ENCODE results near the gene FYN. TPM values are rescaled to one million over a fixed set of nuclear protein-coding genes. Genes with fewer than 3 reads are reported as not detected.

The FYN gene
- total and polyA plus RNA-seq, 2 of the 4 experiments (the other 2 are of a cell fraction): 30.8 to 36.4 TPM

DNA sequence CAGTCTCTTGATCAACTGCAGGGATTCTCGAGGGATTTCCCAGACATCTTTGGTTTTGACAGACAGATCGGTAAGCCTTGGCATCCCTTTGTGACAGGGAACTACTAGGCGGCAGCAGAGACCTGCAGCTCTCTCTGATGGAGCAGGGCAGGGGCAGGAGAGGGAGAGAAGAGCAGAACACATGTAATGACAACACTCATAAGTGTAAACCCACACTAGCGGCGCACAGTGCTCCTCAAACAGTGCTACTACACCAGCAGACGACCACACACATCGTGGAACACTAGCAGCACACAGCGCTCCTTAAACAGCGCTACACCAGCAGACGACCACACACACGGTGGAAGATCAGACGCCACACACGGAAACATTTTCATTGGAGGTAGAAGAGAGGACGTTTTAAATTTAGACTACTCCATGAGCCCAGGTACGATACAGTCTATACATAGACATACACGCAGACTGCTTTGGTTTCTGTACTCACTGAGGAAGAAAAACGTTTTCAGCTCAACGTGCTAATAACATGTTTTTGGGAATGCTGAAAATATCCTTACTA lies 173.0 kb downstream of the FYN start:
- ChIA-PET POLR2A (ENCODE audit: unreplicated experiment) (no interaction called here), CTCF (no interaction called here)
- Histone ChIP-seq H3K4me3 (ENCODE audit: insufficient read depth, low read depth, low read length) (no peak overlapping the region), H3K27ac (ENCODE audit: insufficient read depth, low read length) (no peak overlapping the region), H4K5ac (ENCODE audit: low read depth, low read length) (no peak overlapping the region), H2AK5ac (ENCODE audit: low read depth, low read length) (no peak overlapping the region), H3K14ac (replicated peaks; ENCODE audit: low read depth, low read length) (no peak overlapping the region), H3K4ac (ENCODE audit: low read depth, low read length) (no peak overlapping the region), H2AFZ (replicated peaks; ENCODE audit: low read length, poor library complexity) (no peak overlapping the region), H2AK9ac (replicated peaks; ENCODE audit: low read depth, low read length, poor library complexity) (no peak overlapping the region), H2BK15ac (ENCODE audit: low read depth, low read length) (no peak overlapping the region), H3K4me2 (ENCODE audit: low read depth, low read length) (no peak overlapping the region), H4K91ac (ENCODE audit: insufficient read depth, low read depth, low read length) (no peak overlapping the region), H3K36me3 (ENCODE audit: control insufficient read depth, insufficient read depth, low read length) (peaks cover 20% of the 10 kb centered on the region), H3K9me3 (ENCODE audit: control insufficient read depth, insufficient read depth, low read length) (no peaks in the 10 kb centered on the region), H3K56ac (ENCODE audit: extremely low read depth, insufficient read depth, low read length) (no peak overlapping the region), H3K9ac (ENCODE audit: low read depth, low read length) (no peak overlapping the region), H3K4me1 (ENCODE audit: control insufficient read depth, insufficient read depth, low read length) (no peaks in the 10 kb centered on the region), H3K79me1 (ENCODE audit: low read depth in 1 of 2, low read length in 2 of 2) (no peaks in the 10 kb centered on the region), H2BK120ac (ENCODE audit: low read depth, low read length) (no peak overlapping the region), H3K23ac (ENCODE audit: low read depth, low read length) (no peak overlapping the region; the same call in 1 of the 2 replicates), H3K9me1 (ENCODE audit: insufficient read depth, low read length) (no peaks in the 10 kb centered on the region), H4K8ac (ENCODE audit: low read depth in 2 of 2, low read length in 2 of 2) (no peak overlapping the region), H3K27me3 (ENCODE audit: control insufficient read depth, insufficient read depth, low read length) (no peaks in the 10 kb centered on the region), H2BK5ac (ENCODE audit: low read depth, low read length, poor library complexity, severe bottlenecking) (no peak overlapping the region), H3K18ac (ENCODE audit: low read depth, low read length) (no peak overlapping the region), H4K20me1 (ENCODE audit: insufficient read depth, low read length) (no peaks in the 10 kb centered on the region), H2BK20ac (ENCODE audit: low read depth, low read length) (no peak overlapping the region)
- DNase-seq: no peak
- dilution Hi-C loops (cut with HindIII; ENCODE audit: low sequenced_read_pairs, unreplicated experiment): no loop called here
- no CpG with 5 or more reads among the region's 18 CpGs for WGBS, 2 experiments (ENCODE audit: extremely low coverage in 2 of 2, insufficient read length in 1 of 2)
- no peak for ATAC-seq (ENCODE audit: low read depth)
- TF ChIP-seq RCOR1 (IDR thresholded peaks at IDR 0.05; ENCODE audit: insufficient replicate concordance, low read length) (no peak), RAD21 (IDR thresholded peaks at IDR 0.05; ENCODE audit: low read length) (no peak), CEBPB (IDR thresholded peaks at IDR 0.05; ENCODE audit: low read depth, low read length) (no peak), FOS (IDR thresholded peaks at IDR 0.05; ENCODE audit: low read depth, low read length) (no peak), MAZ (IDR thresholded peaks at IDR 0.05; ENCODE audit: borderline replicate concordance, low read depth, low read length) (no peak), RFX5 (IDR thresholded peaks at IDR 0.05; ENCODE audit: low read depth, low read length) (no peak), MXI1 (IDR thresholded peaks at IDR 0.05; ENCODE audit: borderline replicate concordance, low read depth, low read length) (no peak), MAFK (IDR thresholded peaks at IDR 0.05; ENCODE audit: low read depth, low read length) (no peak), SMC3 (IDR thresholded peaks at IDR 0.05; ENCODE audit: low read depth, low read length) (no peak), BHLHE40 (IDR thresholded peaks at IDR 0.05; ENCODE audit: low read depth, low read length) (no peak), POLR2A (IDR thresholded peaks at IDR 0.05; ENCODE audit: low read depth, low read length) (no peak), NFE2L2 (IDR thresholded peaks at IDR 0.05; ENCODE audit: low read depth, low read length) (no peak), CHD1 (IDR thresholded peaks at IDR 0.05; ENCODE audit: low read depth, low read length) (no peak)
- TF ChIP-seq, protein P1, sequence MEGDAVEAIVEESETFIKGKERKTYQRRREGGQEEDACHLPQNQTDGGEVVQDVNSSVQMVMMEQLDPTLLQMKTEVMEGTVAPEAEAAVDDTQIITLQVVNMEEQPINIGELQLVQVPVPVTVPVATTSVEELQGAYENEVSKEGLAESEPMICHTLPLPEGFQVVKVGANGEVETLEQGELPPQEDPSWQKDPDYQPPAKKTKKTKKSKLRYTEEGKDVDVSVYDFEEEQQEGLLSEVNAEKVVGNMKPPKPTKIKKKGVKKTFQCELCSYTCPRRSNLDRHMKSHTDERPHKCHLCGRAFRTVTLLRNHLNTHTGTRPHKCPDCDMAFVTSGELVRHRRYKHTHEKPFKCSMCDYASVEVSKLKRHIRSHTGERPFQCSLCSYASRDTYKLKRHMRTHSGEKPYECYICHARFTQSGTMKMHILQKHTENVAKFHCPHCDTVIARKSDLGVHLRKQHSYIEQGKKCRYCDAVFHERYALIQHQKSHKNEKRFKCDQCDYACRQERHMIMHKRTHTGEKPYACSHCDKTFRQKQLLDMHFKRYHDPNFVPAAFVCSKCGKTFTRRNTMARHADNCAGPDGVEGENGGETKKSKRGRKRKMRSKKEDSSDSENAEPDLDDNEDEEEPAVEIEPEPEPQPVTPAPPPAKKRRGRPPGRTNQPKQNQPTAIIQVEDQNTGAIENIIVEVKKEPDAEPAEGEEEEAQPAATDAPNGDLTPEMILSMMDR (conservative IDR thresholded peaks at IDR 0.05; ENCODE audit: low read depth, low read length): no peak
- TF ChIP-seq, protein P2, sequence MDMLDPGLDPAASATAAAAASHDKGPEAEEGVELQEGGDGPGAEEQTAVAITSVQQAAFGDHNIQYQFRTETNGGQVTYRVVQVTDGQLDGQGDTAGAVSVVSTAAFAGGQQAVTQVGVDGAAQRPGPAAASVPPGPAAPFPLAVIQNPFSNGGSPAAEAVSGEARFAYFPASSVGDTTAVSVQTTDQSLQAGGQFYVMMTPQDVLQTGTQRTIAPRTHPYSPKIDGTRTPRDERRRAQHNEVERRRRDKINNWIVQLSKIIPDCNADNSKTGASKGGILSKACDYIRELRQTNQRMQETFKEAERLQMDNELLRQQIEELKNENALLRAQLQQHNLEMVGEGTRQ (IDR thresholded peaks at IDR 0.05; ENCODE audit: low read depth, low read length): no peak
- TF ChIP-seq, protein P3, sequence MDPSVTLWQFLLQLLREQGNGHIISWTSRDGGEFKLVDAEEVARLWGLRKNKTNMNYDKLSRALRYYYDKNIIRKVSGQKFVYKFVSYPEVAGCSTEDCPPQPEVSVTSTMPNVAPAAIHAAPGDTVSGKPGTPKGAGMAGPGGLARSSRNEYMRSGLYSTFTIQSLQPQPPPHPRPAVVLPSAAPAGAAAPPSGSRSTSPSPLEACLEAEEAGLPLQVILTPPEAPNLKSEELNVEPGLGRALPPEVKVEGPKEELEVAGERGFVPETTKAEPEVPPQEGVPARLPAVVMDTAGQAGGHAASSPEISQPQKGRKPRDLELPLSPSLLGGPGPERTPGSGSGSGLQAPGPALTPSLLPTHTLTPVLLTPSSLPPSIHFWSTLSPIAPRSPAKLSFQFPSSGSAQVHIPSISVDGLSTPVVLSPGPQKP (IDR thresholded peaks at IDR 0.05; ENCODE audit: borderline replicate concordance, low read depth, low read length): no peak
- no TSS peak for BruUV-seq (replicated peaks)
- in situ Hi-C loops (cut with MboI; ENCODE audit: low sequenced_read_pairs): no loop called here
- intact Hi-C loops (cut with micrococcal nuclease): no loop called here

Data from IMR-90 (cell line).